VCaP (cell line): ENCODE results near the gene PDE4D.

Source experiments
- H3K27ac ChIP-seq: fragments of 450-650 bp; 2 replicates; pipeline ENCODE4 v1.5.1; 2017
- TF ChIP-seq, protein P1 (sequence below): fragments of 450-650 bp; conservative IDR thresholded peaks from 2 replicates; pipeline ENCODE4 v1.5.1; 2017; ENCODE audit warnings: mild to moderate bottlenecking, moderate library complexity

The PDE4D gene

GRCh38 chr5:59136549-59136948 lies 757.0 kb downstream of the PDE4D start:
- no peak overlapping the region for H3K27ac ChIP-seq
- TF ChIP-seq, protein P1, sequence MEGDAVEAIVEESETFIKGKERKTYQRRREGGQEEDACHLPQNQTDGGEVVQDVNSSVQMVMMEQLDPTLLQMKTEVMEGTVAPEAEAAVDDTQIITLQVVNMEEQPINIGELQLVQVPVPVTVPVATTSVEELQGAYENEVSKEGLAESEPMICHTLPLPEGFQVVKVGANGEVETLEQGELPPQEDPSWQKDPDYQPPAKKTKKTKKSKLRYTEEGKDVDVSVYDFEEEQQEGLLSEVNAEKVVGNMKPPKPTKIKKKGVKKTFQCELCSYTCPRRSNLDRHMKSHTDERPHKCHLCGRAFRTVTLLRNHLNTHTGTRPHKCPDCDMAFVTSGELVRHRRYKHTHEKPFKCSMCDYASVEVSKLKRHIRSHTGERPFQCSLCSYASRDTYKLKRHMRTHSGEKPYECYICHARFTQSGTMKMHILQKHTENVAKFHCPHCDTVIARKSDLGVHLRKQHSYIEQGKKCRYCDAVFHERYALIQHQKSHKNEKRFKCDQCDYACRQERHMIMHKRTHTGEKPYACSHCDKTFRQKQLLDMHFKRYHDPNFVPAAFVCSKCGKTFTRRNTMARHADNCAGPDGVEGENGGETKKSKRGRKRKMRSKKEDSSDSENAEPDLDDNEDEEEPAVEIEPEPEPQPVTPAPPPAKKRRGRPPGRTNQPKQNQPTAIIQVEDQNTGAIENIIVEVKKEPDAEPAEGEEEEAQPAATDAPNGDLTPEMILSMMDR: no peak

DNA sequence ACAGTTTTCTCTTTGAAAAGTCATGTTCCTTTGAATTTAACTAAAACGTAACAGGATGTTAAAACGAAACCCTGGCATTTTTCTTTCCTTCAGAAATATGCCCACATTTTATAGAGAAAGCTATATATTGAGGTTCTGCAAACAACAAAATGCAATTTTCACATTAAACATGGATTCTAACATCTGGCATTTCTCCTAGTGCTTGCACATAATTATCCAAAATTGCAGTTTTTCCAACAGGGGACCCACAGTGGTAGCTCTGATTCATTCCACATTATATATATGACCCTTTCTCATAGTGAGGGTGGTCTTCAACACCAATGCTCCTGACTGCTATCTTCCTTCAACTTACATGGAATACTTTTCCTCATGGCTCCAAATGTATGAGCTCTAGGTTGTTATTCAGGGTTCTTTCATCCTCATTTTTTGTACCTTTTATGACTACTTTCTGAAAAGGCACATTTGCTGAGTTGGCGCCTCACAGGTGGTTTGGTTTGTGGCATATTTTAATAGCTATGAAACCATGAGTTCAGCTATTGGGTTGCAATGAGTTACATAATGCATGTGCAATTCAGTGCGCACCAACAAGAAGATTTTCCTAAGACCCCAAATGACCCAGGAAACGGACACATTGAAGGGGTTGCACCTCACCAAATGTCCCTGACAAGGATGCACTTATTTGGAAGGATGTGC lies 758.9 kb downstream of the PDE4D start:
- TF ChIP-seq, protein P1: no peak
- H3K27ac ChIP-seq: no peak overlapping the region

GRCh38 chr5:59133764-59134261 lies 759.7 kb downstream of the PDE4D start:
- H3K27ac ChIP-seq: no peak overlapping the region
- TF ChIP-seq, protein P1: no peak

GRCh38 chr5:59132131-59132530 lies 761.4 kb downstream of the PDE4D start:
- TF ChIP-seq, protein P1: no peak
- no peak overlapping the region for H3K27ac ChIP-seq

GRCh38 chr5:59130431-59130830 lies 763.1 kb downstream of the PDE4D start:
- H3K27ac ChIP-seq: no peak overlapping the region
- TF ChIP-seq, protein P1: no peak

DNA sequence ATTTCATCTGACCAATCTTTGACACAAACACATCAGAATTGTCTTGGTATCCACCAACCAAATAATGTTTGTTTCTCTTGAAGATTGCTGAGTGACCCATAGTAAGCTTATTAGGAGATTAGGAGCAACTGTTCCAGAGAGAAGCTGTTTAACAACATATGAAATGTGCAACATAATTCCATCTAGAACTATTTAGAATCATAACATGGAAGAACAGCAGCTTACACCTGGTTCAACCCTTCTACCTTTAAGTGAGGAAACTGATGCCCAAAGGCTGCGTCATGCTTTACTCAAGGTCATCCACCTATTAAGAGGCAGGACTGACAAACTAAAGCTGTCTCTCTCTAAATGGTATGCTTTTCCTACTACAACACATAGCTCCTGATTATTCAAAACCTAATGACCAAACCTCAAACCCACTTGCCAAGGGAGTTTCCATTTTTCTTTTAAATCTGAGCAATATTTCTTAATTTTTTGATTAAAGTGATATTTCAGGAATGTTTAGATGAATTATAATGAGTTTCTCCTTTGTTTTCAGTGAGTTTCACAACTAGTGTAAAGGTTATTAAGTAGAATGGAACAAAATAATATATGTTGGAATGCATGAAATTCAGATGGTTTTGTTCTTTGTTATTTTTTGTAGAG lies 764.8 kb downstream of the PDE4D start:
- H3K27ac ChIP-seq: no peak overlapping the region
- TF ChIP-seq, protein P1: no peak

DNA sequence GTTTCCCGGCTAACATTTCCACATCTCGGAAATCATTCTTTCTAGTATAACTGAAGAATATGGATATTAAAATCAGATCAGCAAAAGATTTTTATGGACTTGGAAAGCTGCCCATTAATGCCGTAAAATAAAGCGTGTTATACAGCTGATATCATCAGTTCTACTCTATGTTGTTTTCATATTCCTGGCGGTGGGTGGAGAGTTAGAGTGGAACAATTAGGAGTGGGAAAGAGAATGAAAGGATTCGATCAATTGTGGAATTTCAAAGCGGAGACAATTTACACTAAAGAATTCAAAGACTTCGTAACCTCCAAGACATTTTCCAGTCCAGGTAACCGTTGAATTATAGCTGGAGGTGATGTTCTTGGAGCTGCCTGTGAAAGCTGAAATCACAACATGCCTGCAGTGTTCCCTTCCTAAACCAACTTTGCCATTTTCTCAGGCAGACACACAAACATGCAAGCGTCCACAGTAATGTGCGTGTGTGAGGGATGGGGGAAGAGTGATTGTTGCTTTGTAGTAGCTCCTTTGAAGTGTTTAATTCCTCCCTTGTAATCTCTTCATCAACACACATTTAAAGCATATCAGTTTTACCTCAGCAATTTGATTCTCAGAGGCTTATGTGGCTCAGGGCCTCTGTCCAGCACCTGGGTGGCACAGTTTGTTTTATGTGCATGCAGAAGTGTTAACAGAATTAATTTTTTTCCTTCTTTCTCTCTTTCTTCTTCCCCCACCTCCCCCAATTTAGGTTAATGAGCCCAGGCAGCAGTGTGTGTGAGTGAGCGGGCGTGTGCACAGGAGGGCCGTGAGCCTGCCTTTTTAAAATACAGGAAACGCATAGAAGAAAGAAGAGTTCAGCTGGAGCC lies 766.6 kb downstream of the PDE4D start:
- peak overlapping the region; percentile 77 for H3K27ac ChIP-seq
- TF ChIP-seq, protein P1: no peak
